Loucy (cell line): ENCODE results near the gene RTL9.

Experiments
- EZH2phosphoT487 ChIP-seq: fragments of 200-600 bp; IDR thresholded peaks from 2 replicates; pipeline ENCODE4 v1.6.1; 2018; ENCODE audit warnings: antibody characterized with exemption, mild to moderate bottlenecking, moderate library complexity, borderline replicate concordance
- TF ChIP-seq, protein P1 (sequence below): fragments of 200-600 bp; sonication (generic); conservative IDR thresholded peaks from 2 replicates; pipeline ENCODE4 v1.5.1; 2014; ENCODE audit warnings: mild to moderate bottlenecking, antibody characterized with exemption, low read length

DNA sequence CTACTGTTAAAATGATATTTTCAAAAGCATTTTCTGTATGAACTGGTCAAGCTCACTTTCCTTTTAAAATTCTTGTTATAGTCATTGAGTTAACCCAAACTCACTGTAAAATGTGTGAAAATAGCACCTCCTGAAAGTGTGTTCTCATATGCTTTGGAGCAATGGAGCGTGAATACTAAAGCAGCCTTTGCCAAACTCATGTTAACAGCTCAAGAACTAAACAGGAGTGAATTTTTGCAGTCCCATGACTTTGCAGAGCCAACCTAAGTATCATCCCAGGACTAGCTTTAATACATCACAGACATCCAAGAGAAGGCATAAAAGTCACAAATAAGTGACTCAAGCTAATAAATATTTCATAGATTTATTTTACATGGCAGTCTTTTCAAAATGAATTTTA, 43.1 kb upstream of the RTL9 start:
- TF ChIP-seq, protein P1, sequence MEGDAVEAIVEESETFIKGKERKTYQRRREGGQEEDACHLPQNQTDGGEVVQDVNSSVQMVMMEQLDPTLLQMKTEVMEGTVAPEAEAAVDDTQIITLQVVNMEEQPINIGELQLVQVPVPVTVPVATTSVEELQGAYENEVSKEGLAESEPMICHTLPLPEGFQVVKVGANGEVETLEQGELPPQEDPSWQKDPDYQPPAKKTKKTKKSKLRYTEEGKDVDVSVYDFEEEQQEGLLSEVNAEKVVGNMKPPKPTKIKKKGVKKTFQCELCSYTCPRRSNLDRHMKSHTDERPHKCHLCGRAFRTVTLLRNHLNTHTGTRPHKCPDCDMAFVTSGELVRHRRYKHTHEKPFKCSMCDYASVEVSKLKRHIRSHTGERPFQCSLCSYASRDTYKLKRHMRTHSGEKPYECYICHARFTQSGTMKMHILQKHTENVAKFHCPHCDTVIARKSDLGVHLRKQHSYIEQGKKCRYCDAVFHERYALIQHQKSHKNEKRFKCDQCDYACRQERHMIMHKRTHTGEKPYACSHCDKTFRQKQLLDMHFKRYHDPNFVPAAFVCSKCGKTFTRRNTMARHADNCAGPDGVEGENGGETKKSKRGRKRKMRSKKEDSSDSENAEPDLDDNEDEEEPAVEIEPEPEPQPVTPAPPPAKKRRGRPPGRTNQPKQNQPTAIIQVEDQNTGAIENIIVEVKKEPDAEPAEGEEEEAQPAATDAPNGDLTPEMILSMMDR = no peak
- no peak for TF ChIP-seq EZH2phosphoT487
